PFSK-1 (cell line): ENCODE results near the gene P2RY6.

Experiments used
- POLR2AphosphoS5 ChIP-seq: IDR thresholded peaks from 2 replicates; pipeline ENCODE4 v1.6.1; 2012; ENCODE audit warnings: low read depth, mild to moderate bottlenecking, control low read depth, low read length, moderate library complexity
- SIN3A ChIP-seq: IDR thresholded peaks from 2 replicates; pipeline ENCODE4 v1.6.1; 2012; ENCODE audit warnings: mild to moderate bottlenecking, low read length, moderate library complexity, borderline replicate concordance; ENCODE audit not compliant: insufficient read depth
- TAF1 ChIP-seq: IDR thresholded peaks from 2 replicates; pipeline ENCODE4 v1.6.1; 2012; ENCODE audit warnings: low read length, control low read depth, borderline replicate concordance; ENCODE audit not compliant: insufficient read depth

DNA sequence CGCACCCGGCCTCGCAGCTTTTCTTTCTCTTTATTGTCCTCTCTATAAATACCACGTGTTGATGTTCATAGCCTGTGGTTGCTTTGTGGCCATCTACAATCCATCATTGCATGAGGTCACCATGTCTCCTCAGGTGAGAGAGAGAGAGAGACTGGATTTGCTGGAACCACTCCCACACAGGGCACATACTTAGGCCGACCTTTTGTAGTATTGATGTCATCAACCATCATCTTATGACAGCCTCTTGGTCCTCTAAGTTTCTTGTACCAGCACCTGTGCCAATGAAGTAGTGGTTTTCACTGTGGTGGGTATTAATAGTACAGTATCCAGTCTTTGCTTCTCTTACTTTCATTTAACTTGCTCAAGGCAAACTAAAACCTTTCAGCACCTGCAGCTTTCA, 22.8 kb upstream of the P2RY6 start:
- no peak for TF ChIP-seq POLR2AphosphoS5
- TF ChIP-seq TAF1: no peak
- TF ChIP-seq SIN3A: no peak
